Effector memory CD8-positive, alpha-beta T cell (primary cell): ENCODE data around the gene RER1.
A peak's percentile ranks its signal among the peaks of the same experiment; 100 is the strongest.

ENCODE experiments used
- ATAC-seq: fragments of 150-1000 bp; cut with Tn5 transposase; replicated peaks from 2 replicates; pipeline ENCODE4 v1.10.0; 2021; ENCODE audit warnings: mild to moderate bottlenecking, moderate library complexity
- DNase-seq, 3 experiments: peaks; one replicate each; pipeline ENCODE4 v3.0.0; 2021
- H3K27ac Mint-ChIP-seq, 2 donors: one replicate each; pipeline ENCODE4 v1.8.0; 2022; ENCODE audit warnings: mild to moderate bottlenecking in 2 of 2, mixed read lengths in 2 of 2, moderate library complexity in 2 of 2
- H3K27me3 Mint-ChIP-seq, 2 donors: one replicate each; pipeline ENCODE4 v1.8.0; 2022; ENCODE audit warnings: mixed read lengths in 2 of 2
- H3K36me3 Mint-ChIP-seq: one replicate; pipeline ENCODE4 v1.8.0; 2022; ENCODE audit warnings: mild to moderate bottlenecking, moderate library complexity, mixed read lengths; ENCODE audit not compliant: insufficient read depth
- H3K4me1 Mint-ChIP-seq, 2 donors: one replicate each; pipeline ENCODE4 v1.8.0; 2022; ENCODE audit warnings: low read depth in 2 of 2, mixed read lengths in 2 of 2
- H3K4me3 Mint-ChIP-seq, 2 donors: one replicate each; pipeline ENCODE4 v1.8.0; 2022; ENCODE audit warnings: mild to moderate bottlenecking in 2 of 2, mixed read lengths in 2 of 2, moderate library complexity in 2 of 2
- H3K9me3 Mint-ChIP-seq, 2 donors: one replicate each; pipeline ENCODE4 v1.8.0; 2022; ENCODE audit warnings: mixed read lengths in 2 of 2

RER1 gene

DNA sequence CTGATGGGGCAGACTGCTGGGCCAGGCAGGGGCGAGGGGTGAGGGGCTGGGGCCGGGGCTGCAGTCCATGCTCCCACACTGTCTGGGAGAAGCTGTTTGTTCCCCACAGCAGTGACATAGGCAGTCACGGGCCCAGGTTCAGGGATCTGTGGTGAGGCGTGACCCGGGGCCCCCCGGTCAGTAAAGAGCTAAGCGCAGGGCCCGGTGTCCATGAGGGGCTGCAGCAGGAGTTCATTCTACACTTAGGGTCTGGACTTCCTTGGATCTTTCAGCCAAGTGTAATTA lies 16.3 kb downstream of the RER1 start:
- H3K9me3 Mint-ChIP-seq = no peaks in the 10 kb centered on the region
- no peaks in the 10 kb centered on the region for H3K27me3 Mint-ChIP-seq
- peaks cover 0 to 11% of the 10 kb centered on the region in 2 donors for H3K4me1 Mint-ChIP-seq
- DNase-seq (no peak), ATAC-seq (no peak)
- H3K4me3 Mint-ChIP-seq = no peak overlapping the region
- peak overlapping the region in 1 of 2 donors; percentile 69 for H3K27ac Mint-ChIP-seq
- H3K36me3 Mint-ChIP-seq = peaks cover 20% of the 10 kb centered on the region

DNA sequence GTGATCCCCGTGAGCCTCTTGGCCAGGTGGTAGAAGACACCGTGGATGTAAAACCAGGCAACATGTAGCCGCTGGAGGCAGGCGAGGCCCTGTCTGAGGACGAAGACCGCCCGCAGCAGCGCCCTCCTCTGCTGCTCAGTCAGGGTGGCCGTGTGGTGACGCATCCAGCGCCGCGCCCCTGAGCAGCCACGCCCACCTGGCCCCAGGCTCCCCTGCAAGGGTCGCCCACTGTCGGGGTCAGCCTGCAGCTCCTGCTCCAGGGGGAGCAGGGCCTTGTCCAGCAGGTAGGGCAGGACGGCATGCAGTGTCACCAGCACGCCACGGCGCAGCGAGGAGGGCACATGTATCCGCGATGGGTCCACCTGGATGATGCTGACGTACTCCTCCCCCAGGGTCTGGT lies 16.8 kb downstream of the RER1 start:
- H3K4me1 Mint-ChIP-seq = peaks cover 0 to 10% of the 10 kb centered on the region in 2 donors
- no peak for ATAC-seq
- H3K27ac Mint-ChIP-seq = no peak overlapping the region
- DNase-seq = no peak
- H3K9me3 Mint-ChIP-seq = no peaks in the 10 kb centered on the region
- H3K36me3 Mint-ChIP-seq = peaks cover 17% of the 10 kb centered on the region
- no peaks in the 10 kb centered on the region for H3K27me3 Mint-ChIP-seq
- H3K4me3 Mint-ChIP-seq = no peak overlapping the region

- no peak overlapping the region for H3K4me3 Mint-ChIP-seq
Measured at GRCh38 chr1:2408859-2409276, 17.2 kb downstream of the RER1 start.

GRCh38 chr1:2409745-2410144 lies 18.1 kb downstream of the RER1 start:
- ATAC-seq (no peak), DNase-seq (no peak)
- Mint-ChIP-seq H3K36me3 (peaks cover 20% of the 10 kb centered on the region), H3K4me1 (peaks cover 10 to 20% of the 10 kb centered on the region in 2 donors), H3K9me3 (no peaks in the 10 kb centered on the region), H3K27ac (peak overlapping the region; percentile 62), H3K4me3 (no peak overlapping the region), H3K27me3 (no peaks in the 10 kb centered on the region)

More at GRCh38 chr1:2408859-2409276, 17.2 kb downstream of the RER1 start:
- no peaks in the 10 kb centered on the region for H3K27me3 Mint-ChIP-seq
- H3K9me3 Mint-ChIP-seq = no peaks in the 10 kb centered on the region
- no peak for DNase-seq
- H3K4me1 Mint-ChIP-seq = peaks cover 1 to 12% of the 10 kb centered on the region in 2 donors
- H3K36me3 Mint-ChIP-seq = peaks cover 16% of the 10 kb centered on the region
- ATAC-seq = no peak
- peak overlapping the region in 1 of 2 donors; percentile 62 for H3K27ac Mint-ChIP-seq

DNA sequence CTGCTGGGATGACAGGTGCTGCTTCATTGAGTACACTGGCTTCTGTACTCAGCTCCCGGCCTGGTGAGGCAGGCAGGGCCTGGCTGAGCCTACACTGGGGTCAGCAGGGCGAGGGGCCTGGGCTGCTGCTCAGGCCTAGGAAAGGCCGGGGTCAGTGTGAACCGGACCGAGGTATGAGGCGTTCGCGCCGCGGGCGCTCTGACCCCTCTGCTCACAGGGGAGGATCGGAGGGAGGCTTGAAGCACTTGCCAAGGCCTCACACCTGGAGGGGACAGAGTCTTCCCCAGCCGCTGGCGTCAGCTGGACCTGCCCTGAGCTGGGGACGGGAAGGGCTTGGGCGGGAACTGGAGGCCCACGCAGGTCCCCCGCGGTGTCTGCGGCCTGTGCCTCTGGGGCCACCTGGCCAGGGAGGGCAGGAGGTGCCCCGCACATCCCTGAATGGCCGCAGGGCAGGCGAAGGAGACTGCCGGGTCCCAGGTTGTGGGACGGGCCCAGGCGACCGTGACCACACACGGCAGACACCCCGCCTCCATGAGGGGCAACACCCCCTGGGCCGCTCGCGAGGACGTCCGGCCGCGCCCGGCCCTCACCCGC lies 20.3 kb downstream of the RER1 start:
- Mint-ChIP-seq H3K36me3 (peaks cover 17% of the 10 kb centered on the region), H3K4me1 (peaks cover 25 to 33% of the 10 kb centered on the region in 2 donors), H3K27me3 (no peaks in the 10 kb centered on the region), H3K27ac (peak overlapping the region in 1 of 2 donors; percentile 88), H3K4me3 (peak overlapping the region; percentile 84 to 94), H3K9me3 (no peaks in the 10 kb centered on the region)
- no peak for DNase-seq
- ATAC-seq = peak; percentile 40

DNA sequence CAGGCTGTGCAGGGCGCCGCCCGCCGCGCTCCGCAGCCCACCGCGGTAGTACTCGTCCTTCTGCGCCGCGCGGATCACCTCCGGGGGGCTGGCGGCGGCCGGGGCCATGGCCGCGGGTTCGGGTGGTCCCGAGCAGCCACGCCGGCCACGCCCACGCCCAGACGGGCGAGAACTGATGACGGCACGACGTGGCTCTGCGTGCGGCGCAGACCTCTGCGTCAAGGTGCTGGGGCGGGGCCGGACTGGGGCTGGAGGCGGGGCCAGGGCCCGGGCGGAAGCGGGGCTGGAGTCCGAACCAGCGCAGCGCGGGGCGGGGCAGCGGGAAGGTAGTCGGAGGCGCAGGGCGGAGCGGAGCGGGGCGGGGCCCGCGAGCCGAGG lies 20.7 kb downstream of the RER1 start, which contains the start of gene PEX10:
Gene PEX10 (minus strand): TSS at position 170 of the 378 bp plus-strand sequence. CDS start 62 bp downstream, at position 108.
- Mint-ChIP-seq H3K27ac (peak within 1 kb of the TSS in 1 of 2 donors; percentile 88), H3K4me3 (peak within 1 kb of the TSS; percentile 94 to 96), H3K27me3 (no peaks in the 10 kb centered on the region), H3K4me1 (peaks cover 30 to 36% of the 10 kb centered on the region in 2 donors), H3K36me3 (peaks cover 21% of the 10 kb centered on the region), H3K9me3 (no peaks in the 10 kb centered on the region)
- DNase-seq (peak; percentile 99), ATAC-seq (peak; percentile 87)

DNA sequence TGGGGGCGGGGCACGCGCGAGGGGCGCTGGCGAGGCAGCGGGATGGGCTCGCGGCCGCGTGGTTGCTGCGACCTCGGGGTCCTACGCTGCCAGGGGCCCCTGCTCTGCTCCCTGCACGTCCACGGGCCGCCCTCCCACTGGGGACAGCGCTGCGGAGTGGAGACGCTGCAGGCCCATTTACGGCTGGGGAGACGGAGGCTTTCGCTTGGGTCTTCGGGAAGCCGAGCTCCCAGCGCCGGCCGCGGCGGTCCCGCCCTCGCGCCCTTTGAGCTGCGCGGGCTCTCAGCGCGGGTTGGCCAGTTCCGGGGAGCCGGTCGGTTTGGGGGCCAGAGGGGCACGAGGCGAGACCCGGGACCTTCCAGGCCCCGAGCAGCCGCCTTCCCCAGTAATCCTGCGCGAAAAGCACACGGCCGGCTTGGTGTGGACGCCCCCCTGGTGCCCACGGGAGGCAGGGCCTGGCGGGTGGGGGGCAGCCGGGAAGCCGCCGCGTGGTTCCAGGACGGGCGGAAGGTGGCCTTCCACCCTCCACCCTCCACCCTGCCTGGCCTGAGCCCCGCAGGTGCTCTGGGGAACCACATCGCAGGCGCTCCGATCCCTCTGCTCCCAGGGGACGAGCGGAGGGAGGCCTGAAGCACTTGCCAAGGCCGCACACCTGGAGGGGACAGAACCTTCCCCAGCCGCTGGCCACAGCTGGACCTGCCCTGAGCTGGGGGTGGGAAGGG lies 21.3 kb downstream of the RER1 start:
- peaks cover 18% of the 10 kb centered on the region for H3K36me3 Mint-ChIP-seq
- H3K9me3 Mint-ChIP-seq = no peaks in the 10 kb centered on the region
- peak overlapping the region in 1 of 2 donors; percentile 88 for H3K27ac Mint-ChIP-seq
- ATAC-seq (peak; percentile 34), DNase-seq (no peak)
- H3K4me1 Mint-ChIP-seq = peaks cover 30 to 33% of the 10 kb centered on the region in 2 donors
- no peaks in the 10 kb centered on the region for H3K27me3 Mint-ChIP-seq
- peak overlapping the region; percentile 94 to 96 for H3K4me3 Mint-ChIP-seq

DNA sequence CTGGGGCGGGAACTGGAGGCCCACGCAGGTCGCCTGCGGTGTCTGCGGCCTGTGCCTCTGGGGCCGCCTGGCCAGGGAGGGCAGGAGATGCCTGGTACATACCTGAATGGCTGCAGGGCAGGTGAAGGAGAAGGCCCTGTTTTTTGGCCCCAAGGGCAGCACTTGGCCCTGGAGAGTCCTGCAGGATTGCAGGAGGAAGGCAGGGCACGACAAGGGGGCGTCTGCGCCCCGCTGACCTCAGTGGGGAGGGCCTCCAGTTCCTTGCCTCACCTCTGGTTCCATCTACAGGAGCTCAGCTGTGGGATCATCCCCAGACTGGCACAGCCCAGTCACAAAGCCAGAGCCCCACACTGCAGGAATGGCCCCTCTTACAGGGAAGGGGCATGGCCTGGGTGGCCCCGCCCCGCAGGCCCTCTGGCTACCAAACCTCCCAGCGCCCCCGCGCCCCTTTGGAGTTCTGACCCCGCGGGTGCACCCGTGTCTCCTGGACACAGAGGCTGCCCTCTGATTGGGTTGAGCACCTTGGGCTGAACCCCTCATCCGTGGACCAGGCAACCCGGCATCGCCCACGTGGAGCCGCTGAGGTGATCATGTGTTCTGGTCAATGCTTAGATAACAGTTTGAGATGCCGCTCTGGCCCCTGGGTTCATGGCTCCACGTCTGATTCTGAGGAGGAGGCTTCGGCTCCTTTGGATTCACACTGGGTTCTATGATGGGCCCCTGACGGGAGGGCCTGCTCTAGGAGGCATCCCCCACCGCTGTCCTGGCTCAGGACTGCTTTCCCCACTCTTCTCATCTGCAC lies 22.1 kb downstream of the RER1 start:
- peak in 1 of 3 experiments; percentile 15 for DNase-seq

DNA sequence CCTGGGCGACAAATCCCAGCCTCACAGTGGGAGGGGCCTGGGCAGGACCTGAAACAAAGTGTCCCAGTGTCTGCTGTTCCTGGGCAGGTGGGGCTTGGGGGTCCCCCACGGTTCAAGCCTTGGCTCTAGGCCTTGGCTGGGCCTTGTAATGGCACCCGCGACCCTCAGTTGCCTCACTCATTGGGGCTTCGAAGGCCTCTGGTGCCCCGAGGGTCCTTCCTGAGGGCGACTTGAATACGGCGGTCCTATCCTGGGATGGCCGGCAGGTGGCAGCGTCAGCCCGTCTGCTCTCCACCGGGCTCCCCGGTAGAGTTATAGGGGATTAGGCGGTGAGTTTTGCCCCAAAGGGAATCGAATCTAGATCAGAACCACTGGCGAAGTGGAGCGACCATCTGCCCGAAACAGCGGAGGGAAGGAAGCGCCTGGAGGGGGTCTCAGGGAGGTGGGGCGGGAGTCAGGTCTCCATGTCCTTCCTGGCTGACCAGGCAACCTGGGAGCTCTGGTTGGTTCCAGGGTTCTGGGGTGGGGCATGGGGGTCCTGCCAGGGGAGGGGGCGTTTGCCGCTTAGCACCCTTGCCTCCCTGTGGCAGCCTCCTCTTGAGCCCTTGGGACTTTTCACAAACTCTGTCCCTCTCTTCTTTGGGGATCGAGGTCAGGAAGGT lies 22.8 kb downstream of the RER1 start:
- no peaks in the 10 kb centered on the region for H3K9me3 Mint-ChIP-seq
- peak overlapping the region; percentile 94 to 96 for H3K4me3 Mint-ChIP-seq
- no peaks in the 10 kb centered on the region for H3K27me3 Mint-ChIP-seq
- peaks cover 38 to 39% of the 10 kb centered on the region in 2 donors for H3K4me1 Mint-ChIP-seq
- H3K27ac Mint-ChIP-seq = peak overlapping the region; percentile 80 to 83
- peak; percentile 20 for ATAC-seq
- peak; percentile 74 to 83 (median 78) for DNase-seq
- H3K36me3 Mint-ChIP-seq = peaks cover 17% of the 10 kb centered on the region

More for the DNA sequence above, 22.1 kb downstream of the RER1 start:
- Mint-ChIP-seq H3K9me3 (no peaks in the 10 kb centered on the region), H3K4me1 (peaks cover 32 to 33% of the 10 kb centered on the region in 2 donors), H3K4me3 (peak overlapping the region; percentile 94 to 96), H3K27me3 (no peaks in the 10 kb centered on the region), H3K27ac (peak overlapping the region; percentile 83 to 88), H3K36me3 (peaks cover 18% of the 10 kb centered on the region)
- ATAC-seq = no peak

GRCh38 chr1:2415337-2415736 lies 23.7 kb downstream of the RER1 start:
- H3K4me3 Mint-ChIP-seq = peak overlapping the region; percentile 94 to 96
- peaks cover 15% of the 10 kb centered on the region for H3K36me3 Mint-ChIP-seq
- peaks cover 38 to 39% of the 10 kb centered on the region in 2 donors for H3K4me1 Mint-ChIP-seq
- DNase-seq (no peak), ATAC-seq (no peak)
- peak overlapping the region; percentile 83 to 97 for H3K27ac Mint-ChIP-seq
- H3K9me3 Mint-ChIP-seq = no peaks in the 10 kb centered on the region
- no peaks in the 10 kb centered on the region for H3K27me3 Mint-ChIP-seq

DNA sequence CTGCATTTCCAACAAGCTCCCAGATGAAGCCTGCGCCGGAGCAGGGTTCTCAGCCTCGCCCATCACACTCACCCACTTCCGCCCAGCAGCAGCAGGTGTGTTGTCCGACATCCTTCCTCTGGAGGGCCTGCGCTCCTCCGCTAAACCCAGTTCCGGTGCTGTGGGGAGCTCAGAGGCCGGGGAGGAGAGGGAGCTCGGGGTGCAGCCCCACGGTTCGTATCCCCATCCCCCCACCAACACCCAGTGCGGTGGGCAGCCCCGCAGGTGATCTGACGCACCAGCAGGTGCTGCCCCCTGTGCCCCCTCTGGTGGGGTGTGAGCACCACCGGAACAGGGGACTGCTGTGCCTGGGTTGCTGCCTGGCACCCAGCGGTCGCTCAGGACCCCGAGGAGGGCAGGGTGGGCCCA lies 24.2 kb downstream of the RER1 start:
- H3K36me3 Mint-ChIP-seq = peaks cover 15% of the 10 kb centered on the region
- peak overlapping the region; percentile 83 to 97 for H3K27ac Mint-ChIP-seq
- peak; percentile 7 for ATAC-seq
- H3K4me1 Mint-ChIP-seq = peaks cover 35 to 39% of the 10 kb centered on the region in 2 donors
- H3K4me3 Mint-ChIP-seq = peak overlapping the region; percentile 94 to 96
- peak; percentile 25 to 30 (median 26) for DNase-seq
- no peaks in the 10 kb centered on the region for H3K9me3 Mint-ChIP-seq
- H3K27me3 Mint-ChIP-seq = no peaks in the 10 kb centered on the region

- ATAC-seq (no peak), DNase-seq (no peak)
- peak overlapping the region; percentile 94 to 96 for H3K4me3 Mint-ChIP-seq
- H3K9me3 Mint-ChIP-seq = no peaks in the 10 kb centered on the region
- peaks cover 35 to 39% of the 10 kb centered on the region in 2 donors for H3K4me1 Mint-ChIP-seq
- H3K27ac Mint-ChIP-seq = peak overlapping the region; percentile 83 to 97
- no peaks in the 10 kb centered on the region for H3K27me3 Mint-ChIP-seq
- H3K36me3 Mint-ChIP-seq = peaks cover 15% of the 10 kb centered on the region
Measured at GRCh38 chr1:2416403-2416802, 24.8 kb downstream of the RER1 start.
